ENCODE data around the gene MYO10.
"Not testable (repeated sequence)": the region's sequence is repeated elsewhere in the genome, so short reads cannot be mapped to it uniquely, and the experiment has no call there.

MYO10 gene

DNA sequence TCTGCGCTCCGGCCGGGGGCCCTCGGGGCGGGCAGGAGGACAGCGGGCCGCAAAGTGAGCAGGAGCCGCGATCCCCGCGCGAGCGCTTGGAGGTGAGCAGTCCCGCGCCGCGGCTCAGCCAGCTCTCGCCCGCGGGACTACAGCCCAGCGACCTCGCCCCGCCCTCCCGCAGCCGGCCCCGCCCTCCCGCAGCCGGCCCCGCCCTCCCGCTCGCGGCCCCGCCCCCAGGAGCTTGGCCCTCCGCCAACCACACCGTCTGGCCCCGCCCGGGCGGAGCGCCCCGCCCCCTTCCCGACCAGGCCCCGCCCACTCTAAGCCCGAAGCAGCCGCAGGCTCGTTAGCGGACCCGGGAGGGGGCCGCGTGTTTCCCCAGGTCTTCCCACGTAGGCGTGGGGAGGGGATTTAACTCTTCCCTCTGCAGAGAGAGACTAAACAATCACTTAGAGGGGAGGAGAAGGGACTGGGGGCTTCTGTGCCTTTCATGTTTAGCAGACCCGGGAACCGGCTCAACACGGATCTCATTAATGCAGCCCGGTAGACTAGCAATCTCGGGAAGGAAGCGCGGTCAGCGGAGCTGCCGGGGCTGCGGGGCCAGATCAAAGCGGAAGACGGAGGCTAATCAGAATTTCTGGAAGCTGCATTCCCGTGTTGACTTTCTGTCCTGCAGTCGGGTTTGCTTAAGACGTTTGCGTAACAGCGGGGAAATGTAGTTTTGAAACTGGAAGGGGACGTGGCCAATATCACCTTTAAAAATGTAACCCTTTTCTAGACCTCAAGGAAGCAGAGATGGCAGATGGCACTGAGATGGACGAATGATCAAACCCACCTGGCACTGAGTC, at the start of gene MYO10:
MYO10 (minus strand) TSS at position 139 of the 839 bp plus-strand sequence. CDS start 480 bp downstream, outside the sequence.
- TF ChIP-seq, protein P1, sequence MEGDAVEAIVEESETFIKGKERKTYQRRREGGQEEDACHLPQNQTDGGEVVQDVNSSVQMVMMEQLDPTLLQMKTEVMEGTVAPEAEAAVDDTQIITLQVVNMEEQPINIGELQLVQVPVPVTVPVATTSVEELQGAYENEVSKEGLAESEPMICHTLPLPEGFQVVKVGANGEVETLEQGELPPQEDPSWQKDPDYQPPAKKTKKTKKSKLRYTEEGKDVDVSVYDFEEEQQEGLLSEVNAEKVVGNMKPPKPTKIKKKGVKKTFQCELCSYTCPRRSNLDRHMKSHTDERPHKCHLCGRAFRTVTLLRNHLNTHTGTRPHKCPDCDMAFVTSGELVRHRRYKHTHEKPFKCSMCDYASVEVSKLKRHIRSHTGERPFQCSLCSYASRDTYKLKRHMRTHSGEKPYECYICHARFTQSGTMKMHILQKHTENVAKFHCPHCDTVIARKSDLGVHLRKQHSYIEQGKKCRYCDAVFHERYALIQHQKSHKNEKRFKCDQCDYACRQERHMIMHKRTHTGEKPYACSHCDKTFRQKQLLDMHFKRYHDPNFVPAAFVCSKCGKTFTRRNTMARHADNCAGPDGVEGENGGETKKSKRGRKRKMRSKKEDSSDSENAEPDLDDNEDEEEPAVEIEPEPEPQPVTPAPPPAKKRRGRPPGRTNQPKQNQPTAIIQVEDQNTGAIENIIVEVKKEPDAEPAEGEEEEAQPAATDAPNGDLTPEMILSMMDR (IDR thresholded peaks at IDR 0.05; ENCODE audit: low read depth, low read length), result no peak
- H3K4me3 ChIP-seq (replicated peaks in 1 of 2; ENCODE audit: low read depth in 2 of 2, low read length in 2 of 2), result peak within 1 kb of the TSS; percentile 85 to 86
- peak; percentile 83 to 89 for DNase-seq (ENCODE audit: low read depth in 2 of 2)

- not testable (repeated sequence) for H3K4me3 ChIP-seq (replicated peaks in 1 of 2; ENCODE audit: low read depth in 2 of 2, low read length in 2 of 2); DNase-seq (ENCODE audit: low read depth in 2 of 2)
These were observed 49.2 kb upstream of the MYO10 start for GRCh38 chr5:16985304-16985703.

DNA sequence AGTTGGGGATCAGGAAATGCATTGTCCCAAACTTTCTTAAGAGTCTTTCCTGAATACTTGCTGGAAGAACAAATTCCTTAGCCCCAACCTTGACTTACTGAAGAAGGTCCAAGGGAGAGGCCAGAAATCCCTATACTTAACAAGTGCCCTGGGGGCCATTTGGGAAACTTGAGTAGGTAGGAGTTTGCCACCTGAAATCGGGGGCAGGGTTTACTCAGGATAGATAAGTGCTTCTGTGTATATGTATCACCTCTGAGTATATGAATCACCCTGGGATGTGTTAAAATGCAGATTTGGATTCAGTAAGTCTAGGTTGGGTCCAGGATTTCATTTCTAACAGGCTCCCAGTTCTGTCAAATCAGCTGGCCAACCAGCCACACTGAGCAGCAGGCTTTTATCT, 47.9 kb upstream of the MYO10 start:
- DNase-seq (ENCODE audit: low read depth in 2 of 2), result no peak
- H3K4me3 ChIP-seq (replicated peaks in 1 of 2; ENCODE audit: low read depth in 2 of 2, low read length in 2 of 2), result no peak overlapping the region
- TF ChIP-seq, protein P1 (IDR thresholded peaks at IDR 0.05; ENCODE audit: low read depth, low read length), result no peak

- DNase-seq (ENCODE audit: low read depth in 2 of 2), result peak in 1 of 2 donors; percentile 37
- TF ChIP-seq, protein P1 (IDR thresholded peaks at IDR 0.05; ENCODE audit: low read depth, low read length), result no peak
- no peak overlapping the region for H3K4me3 ChIP-seq (replicated peaks in 1 of 2; ENCODE audit: low read depth in 2 of 2, low read length in 2 of 2)
These were observed 47.0 kb upstream of the MYO10 start for GRCh38 chr5:16983022-16983639.

DNA sequence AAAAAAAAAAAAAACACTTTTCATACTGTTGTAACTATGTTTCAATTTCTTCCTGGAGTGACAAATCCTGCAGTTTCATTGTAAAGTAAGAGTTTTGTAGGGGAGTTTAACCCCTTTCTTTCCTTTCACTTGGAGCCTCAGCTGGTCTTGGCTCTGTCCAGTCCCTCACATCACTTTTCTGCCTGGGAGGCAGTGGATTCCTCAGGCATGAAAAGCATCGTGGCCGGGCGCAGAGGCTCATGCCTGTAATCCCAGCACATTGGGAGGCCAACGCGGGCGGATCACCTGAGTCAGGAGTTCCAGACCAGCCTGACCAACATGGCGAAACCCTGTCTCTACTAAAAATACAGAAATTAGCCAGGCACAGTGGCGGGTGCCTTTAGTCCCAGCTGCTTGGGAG, 45.6 kb upstream of the MYO10 start:
- H3K4me3 ChIP-seq (replicated peaks in 1 of 2; ENCODE audit: low read depth in 2 of 2, low read length in 2 of 2), result no peak overlapping the region
- no peak for DNase-seq (ENCODE audit: low read depth in 2 of 2)
- TF ChIP-seq, protein P1 (IDR thresholded peaks at IDR 0.05; ENCODE audit: low read depth, low read length), result no peak

DNA sequence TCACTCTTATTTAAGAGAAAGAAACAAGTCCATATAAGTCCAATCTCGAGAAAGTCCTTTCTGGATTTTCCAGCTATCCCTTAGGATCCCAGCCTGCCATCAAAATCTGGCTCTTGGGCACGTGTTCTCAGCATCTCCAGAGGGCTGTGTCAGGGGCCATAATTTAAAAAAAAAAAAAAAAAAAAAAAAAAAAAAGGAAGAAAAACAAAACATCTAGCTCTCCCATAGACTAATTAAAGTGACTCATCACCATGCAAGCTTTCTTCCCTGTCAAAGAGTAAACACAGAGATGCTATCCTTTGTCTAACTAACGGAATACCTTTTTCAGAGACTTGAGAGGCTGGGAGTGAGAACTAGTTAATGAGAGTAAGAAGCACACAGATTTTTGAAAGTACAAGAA, 44.9 kb upstream of the MYO10 start:
- TF ChIP-seq, protein P1 (IDR thresholded peaks at IDR 0.05; ENCODE audit: low read depth, low read length), result no peak
- DNase-seq (ENCODE audit: low read depth in 2 of 2), result peak in 1 of 2 donors; percentile 17
- H3K4me3 ChIP-seq (replicated peaks in 1 of 2; ENCODE audit: low read depth in 2 of 2, low read length in 2 of 2), result no peak overlapping the region

DNA sequence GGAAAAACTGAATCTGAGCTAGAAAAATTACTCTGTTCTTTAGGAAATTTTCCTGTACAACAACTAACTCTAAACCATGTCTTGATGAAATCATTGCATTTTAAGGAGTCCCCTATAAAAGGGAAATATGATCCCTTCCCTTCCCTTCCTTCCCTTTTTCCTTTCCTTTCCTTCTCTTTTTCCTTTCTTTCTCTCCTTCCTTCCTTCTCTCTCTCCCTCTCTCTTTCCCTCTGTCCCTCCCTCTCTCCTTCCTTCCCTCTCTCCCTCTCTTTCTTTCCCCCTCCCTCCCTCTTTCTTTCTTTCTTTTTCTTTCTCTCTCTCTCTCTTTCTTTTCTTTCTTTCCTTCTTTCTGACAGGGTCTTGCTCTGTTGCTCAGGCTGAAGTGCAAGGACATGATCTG, 42.2 kb upstream of the MYO10 start:
- no peak for DNase-seq (ENCODE audit: low read depth in 2 of 2)
- no peak overlapping the region for H3K4me3 ChIP-seq (replicated peaks in 1 of 2; ENCODE audit: low read depth in 2 of 2, low read length in 2 of 2)
- TF ChIP-seq, protein P1 (IDR thresholded peaks at IDR 0.05; ENCODE audit: low read depth, low read length), result no peak

Data from cardiac fibroblast (primary cell).